GM10266 (cell line): Measurements from ENCODE around the gene LPP.

Experiments
- DNase-seq: peaks from one replicate; pipeline ENCODE4 v3.0.0; 2012; ENCODE audit errors: extremely low spot score
- TF ChIP-seq, protein P1 (sequence below): IDR thresholded peaks from 2 replicates; pipeline ENCODE4 v1.5.1; 2012; ENCODE audit warnings: mild to moderate bottlenecking, low read depth; ENCODE audit not compliant: control insufficient read depth, insufficient read depth; ENCODE audit errors: missing control alignments

The LPP gene

DNA sequence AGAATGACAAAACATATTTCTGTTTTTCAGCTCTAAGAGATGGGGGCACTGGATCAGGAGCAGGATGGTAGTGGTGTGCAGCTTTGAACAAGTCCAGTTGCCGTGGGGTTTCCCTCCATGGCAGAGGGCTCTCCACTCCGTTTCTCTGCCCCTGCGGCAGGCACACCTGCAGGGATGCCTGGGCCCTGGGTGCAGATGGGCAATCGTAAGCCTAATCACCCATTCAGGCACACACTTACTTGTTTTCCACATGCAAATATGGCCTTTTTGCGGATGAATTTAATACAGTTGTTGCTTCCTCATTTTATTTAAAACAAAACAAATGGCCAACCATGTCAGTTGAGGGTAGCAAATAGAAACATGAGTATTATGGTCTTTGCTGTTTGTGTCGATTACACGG is 85.1 kb downstream of the LPP start:
- TF ChIP-seq, protein P1, sequence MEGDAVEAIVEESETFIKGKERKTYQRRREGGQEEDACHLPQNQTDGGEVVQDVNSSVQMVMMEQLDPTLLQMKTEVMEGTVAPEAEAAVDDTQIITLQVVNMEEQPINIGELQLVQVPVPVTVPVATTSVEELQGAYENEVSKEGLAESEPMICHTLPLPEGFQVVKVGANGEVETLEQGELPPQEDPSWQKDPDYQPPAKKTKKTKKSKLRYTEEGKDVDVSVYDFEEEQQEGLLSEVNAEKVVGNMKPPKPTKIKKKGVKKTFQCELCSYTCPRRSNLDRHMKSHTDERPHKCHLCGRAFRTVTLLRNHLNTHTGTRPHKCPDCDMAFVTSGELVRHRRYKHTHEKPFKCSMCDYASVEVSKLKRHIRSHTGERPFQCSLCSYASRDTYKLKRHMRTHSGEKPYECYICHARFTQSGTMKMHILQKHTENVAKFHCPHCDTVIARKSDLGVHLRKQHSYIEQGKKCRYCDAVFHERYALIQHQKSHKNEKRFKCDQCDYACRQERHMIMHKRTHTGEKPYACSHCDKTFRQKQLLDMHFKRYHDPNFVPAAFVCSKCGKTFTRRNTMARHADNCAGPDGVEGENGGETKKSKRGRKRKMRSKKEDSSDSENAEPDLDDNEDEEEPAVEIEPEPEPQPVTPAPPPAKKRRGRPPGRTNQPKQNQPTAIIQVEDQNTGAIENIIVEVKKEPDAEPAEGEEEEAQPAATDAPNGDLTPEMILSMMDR = no peak

DNA sequence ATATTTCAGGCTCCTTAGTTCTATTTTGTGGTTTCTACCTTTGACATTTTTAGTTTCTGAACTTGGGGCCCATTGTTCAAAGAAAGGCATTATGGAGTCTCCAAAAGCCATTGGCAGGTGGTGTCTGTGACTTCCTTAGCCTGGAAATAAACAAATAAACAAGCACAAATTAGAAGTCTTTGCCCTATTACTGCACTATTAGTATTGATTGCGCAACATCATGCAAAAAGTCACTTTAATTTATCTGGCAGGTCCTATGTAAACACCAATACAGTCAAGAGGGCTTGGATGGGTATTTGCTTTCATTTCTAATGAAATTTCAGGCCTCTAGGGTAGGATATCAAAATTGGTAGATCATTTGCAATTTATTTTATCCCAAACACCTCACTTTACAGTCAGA is 85.6 kb downstream of the LPP start:
- DNase-seq = no peak
- TF ChIP-seq, protein P1 = no peak

More for the DNA sequence above, 85.1 kb downstream of the LPP start:
- DNase-seq = no peak

DNA sequence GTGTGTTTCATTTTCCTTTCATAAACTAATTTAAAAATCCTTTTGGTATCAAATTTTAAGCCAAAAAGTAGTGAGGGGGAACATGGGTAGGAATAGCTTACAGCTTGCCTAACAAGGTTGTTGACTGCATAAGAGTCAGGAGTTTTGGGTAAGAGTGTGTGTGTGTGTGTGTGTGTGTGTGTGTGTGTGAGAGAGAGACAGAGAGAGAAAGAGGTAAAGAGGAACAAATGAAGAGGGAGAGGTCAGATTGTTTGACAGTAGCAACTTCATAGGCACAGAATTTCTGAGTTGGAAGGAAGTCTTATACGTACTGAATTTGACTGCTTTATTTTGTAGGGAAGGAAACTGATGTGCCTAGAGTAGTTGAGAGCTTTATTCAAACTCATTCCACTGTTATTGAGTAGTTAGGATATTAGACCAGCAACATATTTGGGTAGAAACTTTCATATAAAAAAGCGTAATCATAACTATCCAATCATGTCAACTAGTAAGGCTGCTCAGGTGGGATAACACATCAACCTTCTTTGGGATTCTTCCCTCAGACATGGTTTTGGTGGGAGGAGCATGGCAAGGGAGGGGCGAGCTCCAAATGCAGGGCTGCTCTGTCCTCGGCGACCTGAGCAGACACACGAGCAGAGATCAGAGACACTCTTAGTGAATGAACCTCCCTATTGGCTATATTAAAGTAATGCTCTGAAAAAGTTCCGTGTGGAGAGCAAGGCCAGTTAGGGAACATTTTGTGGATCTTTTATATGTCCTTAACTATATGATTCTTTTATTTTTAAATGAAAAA is 86.4 kb downstream of the LPP start:
- DNase-seq = no peak
- TF ChIP-seq, protein P1 = no peak

DNA sequence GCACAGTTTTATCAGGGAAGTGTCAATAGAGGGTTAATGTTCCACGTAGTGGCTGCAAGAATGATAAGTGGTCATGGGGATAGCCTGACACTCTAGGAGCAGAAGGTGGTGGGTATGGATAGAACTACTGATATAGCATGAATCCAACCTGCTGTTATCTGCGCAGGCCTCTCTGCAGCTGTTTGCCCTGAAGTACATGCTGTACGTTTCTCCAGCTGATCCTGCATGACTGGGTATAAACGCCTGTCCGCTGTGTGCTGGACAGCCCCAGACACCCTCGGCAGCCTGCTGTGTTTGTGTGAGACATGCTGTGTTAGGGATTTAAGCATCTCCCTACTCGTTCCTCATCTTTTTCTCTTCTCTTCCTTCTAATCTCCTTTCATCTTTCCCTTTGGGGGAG is 87.1 kb downstream of the LPP start:
- TF ChIP-seq, protein P1 = no peak
- no peak for DNase-seq

DNA sequence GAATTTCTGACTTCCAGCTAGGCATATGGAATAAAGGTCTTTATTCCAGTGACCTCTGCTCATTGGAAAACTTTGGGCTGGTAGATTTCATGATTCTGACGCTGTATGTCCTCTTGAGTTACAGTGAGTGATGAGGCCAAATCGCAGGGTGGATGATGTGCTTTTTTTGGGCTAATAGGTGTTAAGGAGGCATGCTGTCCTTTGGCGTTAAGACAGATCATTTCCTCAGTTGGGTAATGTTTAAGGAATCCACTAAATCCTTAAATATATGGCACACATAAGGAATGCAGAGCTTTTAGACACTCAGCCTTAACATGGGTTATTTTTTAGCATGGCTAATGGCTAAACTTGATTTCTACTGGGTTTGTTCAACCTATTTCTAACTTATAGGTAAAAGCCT is 87.9 kb downstream of the LPP start:
- no peak for DNase-seq
- TF ChIP-seq, protein P1 = no peak

DNA sequence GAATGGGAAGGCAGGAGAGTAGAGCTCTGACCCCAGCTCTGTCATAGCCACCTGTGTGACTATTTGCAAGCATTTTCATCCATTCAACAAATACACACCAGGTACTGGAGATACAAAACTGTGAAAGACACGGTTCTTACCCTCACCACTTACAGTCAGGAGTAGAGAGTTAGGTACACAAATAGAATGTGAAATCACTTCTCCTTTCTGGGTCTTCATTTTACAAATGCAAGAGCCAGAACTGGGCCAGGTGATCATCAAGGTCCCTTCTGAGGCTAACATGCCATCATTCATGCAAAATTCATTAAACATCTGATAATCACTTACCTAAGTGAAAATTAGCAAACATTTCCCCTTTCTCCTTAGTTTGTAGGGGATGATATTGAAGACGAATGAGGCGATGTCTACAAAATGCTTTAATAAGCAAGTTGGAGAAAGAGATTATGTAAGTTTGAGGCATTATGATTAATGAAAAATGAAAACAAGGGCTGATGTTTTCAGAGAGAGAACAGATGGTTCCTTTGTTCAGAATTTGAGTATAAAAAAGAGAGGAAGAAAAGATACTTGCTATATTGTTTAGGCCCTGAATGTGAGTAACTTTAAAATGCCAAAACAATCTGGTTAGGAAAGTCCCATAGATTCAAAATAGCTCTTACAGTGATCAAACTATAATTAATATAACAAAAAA is 88.6 kb downstream of the LPP start:
- no peak for DNase-seq
- TF ChIP-seq, protein P1 = no peak

DNA sequence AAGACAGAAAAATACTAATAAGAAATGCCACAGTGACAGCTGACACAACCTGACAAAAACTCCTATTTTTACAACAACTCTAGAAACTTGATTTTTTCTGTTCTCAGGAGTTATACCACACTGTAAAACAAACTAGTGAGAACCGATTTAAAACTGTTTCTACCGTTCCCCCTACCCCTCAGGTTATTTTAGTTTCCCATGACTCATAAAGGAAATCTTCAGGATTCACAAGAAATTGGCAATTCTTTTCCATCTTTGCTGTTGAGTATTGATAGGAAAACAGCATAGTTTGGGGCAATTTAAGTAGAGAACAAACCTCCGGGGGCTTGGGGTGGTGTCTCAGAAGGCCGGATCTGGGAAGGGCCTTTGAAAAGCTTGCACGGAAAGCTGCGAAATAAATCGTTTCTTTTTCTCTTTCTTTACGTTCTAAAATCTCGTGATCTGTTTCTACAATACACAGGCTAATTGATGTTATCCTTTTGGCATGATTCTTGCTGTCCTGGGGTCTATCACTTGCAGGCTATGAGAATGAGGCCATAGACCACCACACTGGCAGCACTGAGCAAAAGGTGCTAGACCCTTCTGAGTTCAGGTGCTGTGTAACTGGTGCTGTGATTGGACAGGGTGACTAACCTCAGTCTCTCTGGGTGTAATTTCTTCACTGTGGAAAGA is 89.3 kb downstream of the LPP start:
- TF ChIP-seq, protein P1 = no peak

More for the DNA sequence above, 89.3 kb downstream of the LPP start:
- DNase-seq = no peak
